PC-9 (cell line): ENCODE measurements around the gene FGF4. TPM values are rescaled to one million over a fixed set of nuclear protein-coding genes. Genes with fewer than 3 reads are reported as not detected.

Experiments used
- BruUV-seq: library from RNA; stranded (reverse); fragments of 400-500 nt; replicated peaks from 2 replicates; lab custom pipeline; 2021; lab: Mats Ljungman, UMichigan
- CTCF ChIA-PET: fragments of 300-600 bp; sonication (Branson Sonifier 250); formaldehyde crosslinking; loops from one replicate; lab custom pipeline; 2022; ENCODE audit warnings: antibody characterized with exemption; lab: Charles Lee
- POLR2A ChIA-PET: fragments of 300-600 bp; sonication (Branson Sonifier 250); formaldehyde crosslinking; loops from one replicate; lab custom pipeline; 2022; ENCODE audit warnings: antibody characterized with exemption; ENCODE audit not compliant: unreplicated experiment; lab: Charles Lee
- DNase-seq, 2 experiments: peaks; one replicate each; pipeline versions ENCODE4 v3.0.0 to v3.0.0-alpha.2; 2015 to 2022; ENCODE audit warnings: mixed read lengths in 1 of 2
- H2AFZ ChIP-seq: fragments of 200-600 bp; sonication (generic); 2 replicates; pipeline ENCODE4 v1.8.1; 2017; ENCODE audit warnings: antibody characterized with exemption
- H3F3A ChIP-seq: fragments of 200-600 bp; sonication (generic); 2 replicates; pipeline ENCODE4 v1.8.1; 2017; ENCODE audit warnings: antibody characterized with exemption, mild to moderate bottlenecking, low read depth; ENCODE audit not compliant: insufficient read depth
- H3K27ac ChIP-seq: fragments of 200-600 bp; sonication (generic); 2 replicates; pipeline ENCODE4 v1.6.1; 2016; ENCODE audit warnings: mixed run types
- H3K27me3 ChIP-seq: fragments of 200-600 bp; sonication (generic); 2 replicates; pipeline ENCODE4 v1.6.1; 2016; ENCODE audit warnings: low read depth, mixed run types; ENCODE audit not compliant: insufficient read depth
- H3K36me3 ChIP-seq: fragments of 200-600 bp; sonication (generic); 2 replicates; pipeline ENCODE4 v1.6.1; 2016; ENCODE audit warnings: low read depth, mixed run types
- H3K4me1 ChIP-seq: fragments of 200-600 bp; sonication (generic); replicated peaks from 2 replicates; pipeline ENCODE4 v1.6.1; 2016; ENCODE audit warnings: mixed run types; ENCODE audit not compliant: insufficient read depth
- H3K4me2 ChIP-seq: fragments of 200-600 bp; sonication (generic); 2 replicates; pipeline ENCODE4 v1.6.1; 2017; ENCODE audit warnings: mixed run types
- H3K4me3 ChIP-seq: fragments of 200-600 bp; sonication (generic); 2 replicates; pipeline ENCODE4 v1.6.1; 2016; ENCODE audit warnings: mixed run types
- H3K79me2 ChIP-seq: fragments of 200-600 bp; sonication (generic); 2 replicates; pipeline ENCODE4 v1.6.1; 2017; ENCODE audit warnings: low read depth, mixed run types
- H3K9me2 ChIP-seq: fragments of 200-600 bp; sonication (generic); 2 replicates; pipeline ENCODE4 v1.8.1; 2017; ENCODE audit warnings: mild to moderate bottlenecking; ENCODE audit not compliant: insufficient read depth
- H3K9me3 ChIP-seq: fragments of 200-600 bp; sonication (generic); 2 replicates; pipeline ENCODE4 v1.8.1; 2016; ENCODE audit warnings: low read depth; ENCODE audit not compliant: insufficient read depth
- H4K20me1 ChIP-seq: fragments of 200-600 bp; sonication (generic); 2 replicates; pipeline ENCODE4 v1.8.1; 2017; ENCODE audit not compliant: insufficient read depth
- EZH2 ChIP-seq: fragments of 200-600 bp; sonication (generic); IDR thresholded peaks from 2 replicates; pipeline ENCODE4 v1.8.0; 2017; ENCODE audit warnings: antibody characterized with exemption, low read depth
- intact Hi-C: fragments of 100-400 bp; cut with micrococcal nuclease; formaldehyde crosslinking; loops from one replicate; pipeline ENCODE4 v1.10.0; 2022; ENCODE audit not compliant: unreplicated experiment
- total RNA-seq: library from RNA; stranded (reverse); gene quantifications from 2 replicates; pipeline ENCODE4 v1.2.3, GENCODE V29; 2021
- TF ChIP-seq, protein P1 (sequence below): fragments of 200-600 bp; sonication (generic); conservative IDR thresholded peaks from 2 replicates; pipeline ENCODE4 v1.6.1; 2017; ENCODE audit warnings: mixed run types, antibody characterized with exemption, mild to moderate bottlenecking, moderate library complexity

FGF4 gene
- total RNA-seq, 1 experiment from 2014 or later: not detected

GRCh38 chr11:69732910-69733309 lies 42.2 kb downstream of the FGF4 start:
- Histone ChIP-seq H3K27me3 (no peaks in the 10 kb centered on the region), H3K4me1 (no peaks in the 10 kb centered on the region; the same call in 1 of the 2 replicates), H3K79me2 (no peaks in the 10 kb centered on the region), H3K36me3 (no peaks in the 10 kb centered on the region), H4K20me1 (no peaks in the 10 kb centered on the region), H3K4me3 (no peak overlapping the region), H3K4me2 (no peak overlapping the region), H3K9me3 (no peaks in the 10 kb centered on the region), H3F3A (no peaks in the 10 kb centered on the region), H2AFZ (no peak overlapping the region), H3K27ac (no peak overlapping the region), H3K9me2 (no peaks in the 10 kb centered on the region)
- intact Hi-C loops: no loop called here
- no peak for DNase-seq
- BruUV-seq: no TSS peak
- TF ChIP-seq, protein P1, sequence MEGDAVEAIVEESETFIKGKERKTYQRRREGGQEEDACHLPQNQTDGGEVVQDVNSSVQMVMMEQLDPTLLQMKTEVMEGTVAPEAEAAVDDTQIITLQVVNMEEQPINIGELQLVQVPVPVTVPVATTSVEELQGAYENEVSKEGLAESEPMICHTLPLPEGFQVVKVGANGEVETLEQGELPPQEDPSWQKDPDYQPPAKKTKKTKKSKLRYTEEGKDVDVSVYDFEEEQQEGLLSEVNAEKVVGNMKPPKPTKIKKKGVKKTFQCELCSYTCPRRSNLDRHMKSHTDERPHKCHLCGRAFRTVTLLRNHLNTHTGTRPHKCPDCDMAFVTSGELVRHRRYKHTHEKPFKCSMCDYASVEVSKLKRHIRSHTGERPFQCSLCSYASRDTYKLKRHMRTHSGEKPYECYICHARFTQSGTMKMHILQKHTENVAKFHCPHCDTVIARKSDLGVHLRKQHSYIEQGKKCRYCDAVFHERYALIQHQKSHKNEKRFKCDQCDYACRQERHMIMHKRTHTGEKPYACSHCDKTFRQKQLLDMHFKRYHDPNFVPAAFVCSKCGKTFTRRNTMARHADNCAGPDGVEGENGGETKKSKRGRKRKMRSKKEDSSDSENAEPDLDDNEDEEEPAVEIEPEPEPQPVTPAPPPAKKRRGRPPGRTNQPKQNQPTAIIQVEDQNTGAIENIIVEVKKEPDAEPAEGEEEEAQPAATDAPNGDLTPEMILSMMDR: no peak
- TF ChIP-seq EZH2: no peak
- POLR2A ChIA-PET: no interaction called here
- CTCF ChIA-PET: no interaction called here

DNA sequence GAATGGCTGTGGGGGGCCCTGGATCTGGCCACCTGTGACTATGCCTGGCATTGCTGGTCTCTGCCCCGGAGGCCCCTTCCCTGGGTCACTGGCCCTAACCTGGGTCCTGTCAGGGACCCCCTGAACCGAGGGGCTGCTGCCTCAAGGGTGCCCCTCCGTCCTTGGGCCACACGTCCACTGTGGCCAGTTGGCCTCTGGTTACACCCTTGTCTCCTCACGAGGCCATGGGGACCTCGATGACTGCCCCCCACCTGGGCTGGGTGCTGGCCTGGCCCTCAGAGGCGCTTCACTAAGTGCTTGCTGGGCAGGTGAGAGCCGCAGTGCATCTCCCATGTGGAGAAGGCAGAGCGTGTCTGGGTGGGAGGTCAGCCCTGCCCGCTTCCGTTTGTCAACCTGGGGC lies 44.0 kb downstream of the FGF4 start:
- no peak overlapping the region for H2AFZ ChIP-seq
- POLR2A ChIA-PET: no interaction called here
- BruUV-seq: no TSS peak
- H3F3A ChIP-seq: no peaks in the 10 kb centered on the region
- no peaks in the 10 kb centered on the region for H3K79me2 ChIP-seq
- no peaks in the 10 kb centered on the region for H3K27me3 ChIP-seq
- no peaks in the 10 kb centered on the region for H4K20me1 ChIP-seq
- no peaks in the 10 kb centered on the region for H3K36me3 ChIP-seq
- no peak overlapping the region for H3K27ac ChIP-seq
- no peaks in the 10 kb centered on the region for H3K9me2 ChIP-seq
- H3K4me1 ChIP-seq: no peaks in the 10 kb centered on the region; the same call in 1 of the 2 replicates
- no peak overlapping the region for H3K4me2 ChIP-seq
- CTCF ChIA-PET: no interaction called here
- intact Hi-C loops: no loop called here
- TF ChIP-seq EZH2: no peak
- TF ChIP-seq, protein P1: no peak
- DNase-seq: no peak
- H3K4me3 ChIP-seq: no peak overlapping the region
- no peaks in the 10 kb centered on the region for H3K9me3 ChIP-seq

GRCh38 chr11:69730500-69730899 lies 44.6 kb downstream of the FGF4 start:
- ChIA-PET CTCF (no interaction called here), POLR2A (no interaction called here)
- no TSS peak for BruUV-seq

More at GRCh38 chr11:69730500-69730899, 44.6 kb downstream of the FGF4 start:
- H3K9me3 ChIP-seq: no peaks in the 10 kb centered on the region
- H3K4me1 ChIP-seq: no peaks in the 10 kb centered on the region; the same call in 1 of the 2 replicates
- H3K4me3 ChIP-seq: no peak overlapping the region
- no peaks in the 10 kb centered on the region for H3K79me2 ChIP-seq
- no peak overlapping the region for H3K27ac ChIP-seq
- no peak overlapping the region for H2AFZ ChIP-seq
- TF ChIP-seq, protein P1: no peak
- TF ChIP-seq EZH2: no peak
- H4K20me1 ChIP-seq: no peaks in the 10 kb centered on the region
- no peaks in the 10 kb centered on the region for H3K27me3 ChIP-seq
- no peaks in the 10 kb centered on the region for H3K9me2 ChIP-seq
- H3F3A ChIP-seq: no peaks in the 10 kb centered on the region
- H3K36me3 ChIP-seq: no peaks in the 10 kb centered on the region
- intact Hi-C loops: no loop called here
- no peak overlapping the region for H3K4me2 ChIP-seq
- no peak for DNase-seq
